GM18907 (cell line): ENCODE results near the gene FAM120C.

ENCODE experiments used
- ATAC-seq: cut with Tn5 transposase; IDR thresholded peaks from one replicate; pipeline ENCODE4 v1.9.1; 2021; ENCODE audit warnings: mild to moderate bottlenecking, moderate library complexity; ENCODE audit not compliant: unreplicated experiment

The FAM120C gene

GRCh38 chrX:54166915-54167314 is 16.1 kb downstream of the FAM120C start:
- ATAC-seq: no peak

GRCh38 chrX:54157561-54157960 is 25.5 kb downstream of the FAM120C start:
- peak; percentile 46 for ATAC-seq

- no peak for ATAC-seq
Observed at GRCh38 chrX:54134269-54134668, 48.8 kb downstream of the FAM120C start.

GRCh38 chrX:54116391-54116790 is 66.7 kb downstream of the FAM120C start:
- ATAC-seq: no peak

GRCh38 chrX:54093571-54093970 is 89.5 kb downstream of the FAM120C start:
- ATAC-seq: no peak

GRCh38 chrX:54093159-54093558 is 89.9 kb downstream of the FAM120C start:
- ATAC-seq: no peak

- ATAC-seq: no peak
Observed at GRCh38 chrX:54090880-54091279, 92.2 kb downstream of the FAM120C start.

GRCh38 chrX:54089191-54089590 is 93.9 kb downstream of the FAM120C start:
- no peak for ATAC-seq

GRCh38 chrX:54087661-54088060 is 95.4 kb downstream of the FAM120C start:
- ATAC-seq: no peak

- ATAC-seq: no peak
Observed at GRCh38 chrX:54085666-54086065, 97.4 kb downstream of the FAM120C start.

GRCh38 chrX:54076903-54077302 is 106.2 kb downstream of the FAM120C start:
- no peak for ATAC-seq

- ATAC-seq: no peak
Observed at GRCh38 chrX:54074826-54075225, 108.2 kb downstream of the FAM120C start.

GRCh38 chrX:54067766-54068165 is 115.3 kb downstream of the FAM120C start:
- ATAC-seq: no peak

- ATAC-seq: no peak
Observed at GRCh38 chrX:54066841-54067240, 116.2 kb downstream of the FAM120C start.

- ATAC-seq: no peak
Observed at GRCh38 chrX:54064564-54064963, 118.5 kb downstream of the FAM120C start.

- ATAC-seq: no peak
Observed at GRCh38 chrX:54063361-54063760, 119.7 kb downstream of the FAM120C start.

GRCh38 chrX:54049801-54050200 is 133.3 kb downstream of the FAM120C start:
- ATAC-seq: no peak

- ATAC-seq: no peak
Observed at GRCh38 chrX:54048412-54048811, 134.6 kb downstream of the FAM120C start.

GRCh38 chrX:54045563-54046228 is 137.4 kb downstream of the FAM120C start:
- no peak for ATAC-seq

GRCh38 chrX:54044877-54045338 is 138.1 kb downstream of the FAM120C start:
- no peak for ATAC-seq

GRCh38 chrX:54044126-54044876 is 138.8 kb downstream of the FAM120C start, which contains the start of gene PHF8:
Gene PHF8, minus strand, starts transcription at chrX:54044473. Its CDS starts 1,745 bp downstream, at chrX:54042728.
- peak; percentile 90 for ATAC-seq

GRCh38 chrX:54043541-54044125 is 139.4 kb downstream of the FAM120C start:
- peak; percentile 25 for ATAC-seq
